Kidney (tissue), 14 donors: Measurements from ENCODE around the gene N4BP2L2. TPM values are rescaled to one million over a fixed set of nuclear protein-coding genes. Genes with fewer than 3 reads are reported as not detected.

Experiments
- DNase-seq, 5 donors: peaks; one replicate each; pipeline ENCODE4 v3.0.0-alpha.2; 2013 to 2020
- FAIRE-seq: peaks from 2 replicates; lab custom pipeline; 2012; peaks lifted over from hg19 to GRCh38; lab: Jason Lieb, UNC
- H3K27ac ChIP-seq, 2 donors: one replicate each; pipeline ENCODE4 v1.7.0; 2013; ENCODE audit warnings: low read depth in 2 of 2, low read length in 2 of 2, inconsistent platforms in 1 of 2
- H3K27me3 ChIP-seq: one replicate; pipeline ENCODE4 v1.7.1; 2013; ENCODE audit warnings: low read length, inconsistent platforms; ENCODE audit not compliant: control insufficient read depth, insufficient read depth
- H3K36me3 ChIP-seq, 3 donors: one replicate each; pipeline versions ENCODE4 v1.7.0 to v1.7.1; 2013; ENCODE audit warnings: low read length in 3 of 3, control low read depth in 1 of 3, inconsistent platforms in 1 of 3; ENCODE audit not compliant: insufficient read depth in 3 of 3, control insufficient read depth in 2 of 3
- H3K4me1 ChIP-seq, 3 donors: one replicate each; pipeline versions ENCODE4 v1.7.0 to v1.7.1; 2013; ENCODE audit warnings: low read length in 3 of 3, inconsistent platforms in 1 of 3, low read depth in 1 of 3; ENCODE audit not compliant: control insufficient read depth in 2 of 3, insufficient read depth in 2 of 3
- H3K4me3 ChIP-seq, 3 donors: one replicate each; pipeline versions ENCODE4 v1.7.0 to v1.8.1; 2013; ENCODE audit warnings: low read length in 3 of 3, control low read depth in 1 of 3, inconsistent platforms in 1 of 3
- H3K9ac ChIP-seq, 3 donors: one replicate each; pipeline versions ENCODE4 v1.7.0 to v1.7.1; 2013; ENCODE audit warnings: low read length in 3 of 3, control low read depth in 1 of 3, inconsistent platforms in 1 of 3
- H3K9me3 ChIP-seq, 3 donors: one replicate each; pipeline versions ENCODE4 v1.7.0 to v1.7.1; 2013; ENCODE audit warnings: low read length in 3 of 3, control low read depth in 1 of 3, inconsistent platforms in 1 of 3; ENCODE audit not compliant: control insufficient read depth in 2 of 3, insufficient read depth in 1 of 3
- intact Hi-C: fragments of 100-400 bp; cut with DNase I; formaldehyde crosslinking; loops from one replicate; pipeline ENCODE4 v1.11.1; 2022
- polyA plus RNA-seq: library from polyadenylated mRNA; stranded (reverse); fragments of 350-450 nt; fragmentation: Illumina TruSeq; extraction: RNeasy Lipid Tissue Mini Kit (QIAGEN cat#74804); gene quantifications from one replicate; pipeline ENCODE4 v1.2.3, GENCODE V29; 2014; ENCODE audit warnings: low read depth, low replicate concordance; ENCODE audit not compliant: insufficient read depth
- total RNA-seq: library from RNA; stranded (reverse); fragmentation: NEBNext Ultra II Directional; extraction: Animal tissue kit (Norgen Biotek cat#: 25700); gene quantifications from one replicate; pipeline ENCODE4 v1.2.1, GENCODE V29; 2021
- TF ChIP-seq, protein P1 (sequence below): IDR thresholded peaks from 3 replicates; pipeline ENCODE4 v1.5.1; 2012; ENCODE audit warnings: mild to moderate bottlenecking, moderate library complexity, borderline replicate concordance; ENCODE audit not compliant: insufficient read depth; ENCODE audit errors: extremely low read depth
- donor health status: control.
- donor health status: control.
- donor health status: control.
- donor health status: control.
- donor health status: control.
- donor health status: DM: yes; HTN: yes; CAD: no.
- donor health status: Normal renal cell carcinoma (clear cell type).

Gene N4BP2L2
- total and polyA plus RNA-seq, 2 donors from 2014 or later, result 71.3 to 165 TPM

DNA sequence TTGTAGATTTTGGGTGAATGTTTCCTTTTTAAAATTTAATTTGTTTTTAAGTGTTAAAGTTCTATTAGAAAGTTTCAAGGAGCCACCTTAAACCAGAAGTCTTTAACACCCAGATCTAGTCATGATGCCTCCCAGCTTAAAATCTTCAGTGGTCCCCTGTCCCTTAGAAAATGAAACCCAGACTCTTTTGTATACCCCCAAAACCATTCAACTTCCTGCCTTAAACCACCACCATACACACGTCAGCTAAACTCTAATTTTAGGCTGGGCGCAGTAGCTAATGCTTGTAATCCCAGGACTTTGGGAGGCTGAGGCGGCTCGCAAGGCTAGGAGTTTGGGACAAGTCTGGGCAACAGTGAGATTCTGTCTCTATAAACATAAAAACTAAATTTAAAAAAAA is 148.5 kb downstream of the N4BP2L2 start:
- Histone ChIP-seq H3K27me3 (no peaks in the 10 kb centered on the region), H3K4me1 (no peaks in the 10 kb centered on the region), H3K9me3 (no peaks in the 10 kb centered on the region), H3K9ac (no peak overlapping the region), H3K4me3 (no peak overlapping the region), H3K27ac (no peak overlapping the region), H3K36me3 (no peaks in the 10 kb centered on the region)
- intact Hi-C loops, result no loop called here
- DNase-seq, result no peak
- no peak for FAIRE-seq
- TF ChIP-seq, protein P1, sequence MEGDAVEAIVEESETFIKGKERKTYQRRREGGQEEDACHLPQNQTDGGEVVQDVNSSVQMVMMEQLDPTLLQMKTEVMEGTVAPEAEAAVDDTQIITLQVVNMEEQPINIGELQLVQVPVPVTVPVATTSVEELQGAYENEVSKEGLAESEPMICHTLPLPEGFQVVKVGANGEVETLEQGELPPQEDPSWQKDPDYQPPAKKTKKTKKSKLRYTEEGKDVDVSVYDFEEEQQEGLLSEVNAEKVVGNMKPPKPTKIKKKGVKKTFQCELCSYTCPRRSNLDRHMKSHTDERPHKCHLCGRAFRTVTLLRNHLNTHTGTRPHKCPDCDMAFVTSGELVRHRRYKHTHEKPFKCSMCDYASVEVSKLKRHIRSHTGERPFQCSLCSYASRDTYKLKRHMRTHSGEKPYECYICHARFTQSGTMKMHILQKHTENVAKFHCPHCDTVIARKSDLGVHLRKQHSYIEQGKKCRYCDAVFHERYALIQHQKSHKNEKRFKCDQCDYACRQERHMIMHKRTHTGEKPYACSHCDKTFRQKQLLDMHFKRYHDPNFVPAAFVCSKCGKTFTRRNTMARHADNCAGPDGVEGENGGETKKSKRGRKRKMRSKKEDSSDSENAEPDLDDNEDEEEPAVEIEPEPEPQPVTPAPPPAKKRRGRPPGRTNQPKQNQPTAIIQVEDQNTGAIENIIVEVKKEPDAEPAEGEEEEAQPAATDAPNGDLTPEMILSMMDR, result no peak

DNA sequence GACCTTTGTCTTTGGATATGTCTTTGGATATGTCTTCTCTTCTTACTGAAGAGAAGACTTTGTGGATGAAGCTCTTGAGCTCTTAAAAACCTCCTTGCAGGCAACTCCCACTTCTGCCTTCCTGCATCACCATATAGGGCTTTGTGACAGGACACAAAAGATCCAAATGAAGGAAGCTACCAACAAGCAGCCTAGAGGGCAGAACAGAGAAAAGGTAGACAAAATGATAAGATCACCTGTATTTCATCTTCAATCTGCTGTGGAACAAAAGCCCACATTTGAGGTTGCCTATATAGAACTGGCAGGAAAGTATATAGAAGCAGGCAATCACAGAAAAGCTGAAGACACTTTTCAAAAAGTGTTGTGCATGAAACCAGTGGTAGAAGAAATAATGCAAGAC is 153.2 kb downstream of the N4BP2L2 start:
- FAIRE-seq, result no peak

DNA sequence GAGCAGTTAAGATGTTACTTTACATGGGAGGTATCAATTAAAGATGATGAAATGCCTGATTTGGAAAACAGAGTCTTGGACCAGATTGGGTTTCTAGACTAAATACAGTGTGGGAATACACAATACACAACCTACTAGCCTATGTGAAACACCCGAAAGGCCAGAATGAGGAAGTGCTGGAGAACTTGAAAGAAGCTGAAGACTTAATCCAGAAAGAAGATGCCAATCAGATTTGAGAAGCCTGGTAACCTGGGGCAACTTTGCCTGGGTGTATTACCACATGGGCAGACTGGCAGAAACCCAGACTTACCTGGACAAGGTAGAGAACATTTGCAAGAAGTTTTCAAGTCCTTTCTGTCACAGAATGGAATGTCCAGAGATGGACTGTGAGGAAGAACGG is 153.9 kb downstream of the N4BP2L2 start:
- intact Hi-C loops, result no loop called here
- Histone ChIP-seq H3K9me3 (no peaks in the 10 kb centered on the region), H3K4me1 (no peaks in the 10 kb centered on the region), H3K27ac (no peak overlapping the region), H3K36me3 (no peaks in the 10 kb centered on the region), H3K9ac (no peak overlapping the region), H3K4me3 (no peak overlapping the region), H3K27me3 (no peaks in the 10 kb centered on the region)
- TF ChIP-seq, protein P1, result no peak
- DNase-seq (no peak), FAIRE-seq (no peak)

More for the DNA sequence above, 153.2 kb downstream of the N4BP2L2 start:
- Histone ChIP-seq H3K27ac (no peak overlapping the region), H3K9me3 (no peaks in the 10 kb centered on the region), H3K36me3 (no peaks in the 10 kb centered on the region), H3K9ac (no peak overlapping the region), H3K4me1 (no peaks in the 10 kb centered on the region), H3K4me3 (no peak overlapping the region), H3K27me3 (no peaks in the 10 kb centered on the region)
- TF ChIP-seq, protein P1, result no peak
- DNase-seq, result no peak
- intact Hi-C loops, result no loop called here
